CD14-positive monocyte (primary cell): ENCODE results near the gene ZGLP1. TPM values are rescaled to one million over a fixed set of nuclear protein-coding genes. Genes with fewer than 3 reads are reported as not detected.

Source experiments
- DNase-seq, 3 donors: peaks; one replicate each; pipeline ENCODE4 v3.0.0-alpha.2; 2011 to 2022
- H2AFZ ChIP-seq: 2 replicates; pipeline ENCODE4 v1.6.0; 2012; ENCODE audit warnings: mild to moderate bottlenecking, low read depth, low read length, inconsistent platforms; ENCODE audit not compliant: insufficient read depth, poor library complexity, severe bottlenecking
- H3K27ac ChIP-seq, 2 donors: 1 replicate in 1 of 2; 2 replicates in 1 of 2; pipeline ENCODE4 v1.5.1; 2012 to 2013; ENCODE audit warnings: low read length in 2 of 2, control low read depth in 1 of 2, inconsistent platforms in 1 of 2, low read depth in 1 of 2, mild to moderate bottlenecking in 1 of 2
- H3K27me3 ChIP-seq, 2 donors: one replicate each; pipeline versions ENCODE4 v1.6.0 to v1.6.1; 2011 to 2013; ENCODE audit warnings: low read length in 2 of 2; ENCODE audit not compliant: control insufficient read depth in 2 of 2, insufficient read depth in 2 of 2
- H3K36me3 ChIP-seq, 2 donors: replicated peaks in 1 of 2; 1 replicate in 1 of 2; 2 replicates in 1 of 2; pipeline versions ENCODE4 v1.5.1 to v1.6.1; 2012 to 2013; ENCODE audit warnings: low read length in 2 of 2, control low read depth in 1 of 2, inconsistent platforms in 1 of 2, mild to moderate bottlenecking in 1 of 2; ENCODE audit not compliant: insufficient read depth in 2 of 2, control insufficient read depth in 1 of 2
- H3K4me1 ChIP-seq, 2 donors: 1 replicate in 1 of 2; 2 replicates in 1 of 2; pipeline versions ENCODE4 v1.5.1 to v1.6.1; 2012 to 2013; ENCODE audit warnings: low read length in 2 of 2, control low read depth in 1 of 2, inconsistent platforms in 1 of 2, mild to moderate bottlenecking in 1 of 2, moderate library complexity in 1 of 2; ENCODE audit not compliant: insufficient read depth in 2 of 2, control insufficient read depth in 1 of 2
- H3K4me2 ChIP-seq: replicated peaks from 2 replicates; pipeline ENCODE3; 2012; ENCODE audit warnings: low read length, moderate library complexity, mild to moderate bottlenecking; ENCODE audit not compliant: poor library complexity, severe bottlenecking; ENCODE audit errors: extremely low read depth
- H3K4me3 ChIP-seq, 3 experiments: fragments of 200-600 bp in 1 of 3; sonication (generic) in 1 of 3; replicated peaks in 1 of 3; 1 replicate in 2 of 3; 2 replicates in 1 of 3; pipeline ENCODE4 v1.5.1; 2011 to 2013; ENCODE audit warnings: low read length in 3 of 3, mild to moderate bottlenecking in 3 of 3, control low read depth in 2 of 3, low read depth in 2 of 3, inconsistent platforms in 1 of 3, moderate library complexity in 1 of 3
- H3K79me2 ChIP-seq: 2 replicates; pipeline ENCODE4 v1.6.0; 2012; ENCODE audit warnings: mild to moderate bottlenecking, control low read depth, inconsistent platforms, low read length, moderate library complexity; ENCODE audit not compliant: insufficient read depth
- H3K9ac ChIP-seq: 2 replicates; pipeline ENCODE4 v1.6.0; 2017; ENCODE audit warnings: low read length, mild to moderate bottlenecking; ENCODE audit not compliant: insufficient read depth, poor library complexity, severe bottlenecking
- H3K9me3 ChIP-seq, 2 donors: replicated peaks in 1 of 2; 1 replicate in 1 of 2; 2 replicates in 1 of 2; pipeline versions ENCODE4 v1.5.1 to v1.6.1; 2012 to 2013; ENCODE audit warnings: low read length in 2 of 2, control low read depth in 1 of 2; ENCODE audit not compliant: control insufficient read depth in 1 of 2, insufficient read depth in 1 of 2
- H4K20me1 ChIP-seq: 2 replicates; pipeline ENCODE4 v1.6.0; 2012; ENCODE audit warnings: mild to moderate bottlenecking, low read length, control low read depth, moderate library complexity; ENCODE audit not compliant: insufficient read depth
- H3K27ac Mint-ChIP-seq, 7 donors: one replicate each; pipeline ENCODE4 v1.8.0; 2020; ENCODE audit warnings: mild to moderate bottlenecking in 7 of 7, mixed read lengths in 7 of 7, moderate library complexity in 6 of 7, inconsistent platforms in 2 of 7
- H3K27me3 Mint-ChIP-seq, 3 donors: one replicate each; pipeline ENCODE4 v1.8.0; 2021 to 2022; ENCODE audit warnings: low read depth in 3 of 3, mild to moderate bottlenecking in 3 of 3, mixed read lengths in 3 of 3, moderate library complexity in 3 of 3, inconsistent platforms in 1 of 3
- H3K36me3 Mint-ChIP-seq, 2 donors: one replicate each; pipeline ENCODE4 v1.8.0; 2020; ENCODE audit warnings: mixed read lengths in 2 of 2, inconsistent platforms in 1 of 2, mild to moderate bottlenecking in 1 of 2
- H3K4me1 Mint-ChIP-seq: one replicate; pipeline ENCODE4 v1.8.0; 2020; ENCODE audit warnings: mild to moderate bottlenecking, mixed read lengths
- H3K4me3 Mint-ChIP-seq, 2 donors: one replicate each; pipeline ENCODE4 v1.8.0; 2020; ENCODE audit warnings: mild to moderate bottlenecking in 2 of 2, mixed read lengths in 2 of 2, moderate library complexity in 1 of 2
- H3K9me3 Mint-ChIP-seq, 7 donors: one replicate each; pipeline ENCODE4 v1.8.0; 2020 to 2022; ENCODE audit warnings: mixed read lengths in 7 of 7, mild to moderate bottlenecking in 6 of 7, moderate library complexity in 6 of 7, inconsistent platforms in 2 of 7
- WGBS: methylation state at CpG from one replicate; pipeline ENCODE4 v1.1.5; 2013; ENCODE audit warnings: missing lambda C conversion rate; ENCODE audit not compliant: insufficient coverage; 5-methylcytosine and 5-hydroxymethylcytosine counted together
- intact Hi-C, 2 donors: fragments of 100-400 bp; cut with micrococcal nuclease; formaldehyde crosslinking; loops; one replicate each; pipeline versions ENCODE4 v1.15.0 to v1.15.1; 2023
- polyA plus RNA-seq, 3 donors: library from polyadenylated mRNA; depleted of rRNA in 1 of 3; unstranded in 2 of 3; stranded (reverse) in 1 of 3; fragments of 300-500 nt in 2 of 3; fragments of >200 nt in 1 of 3; fragmentation: Illumina TruSeq in 2 of 3; gene quantifications; 1 replicate in 2 of 3; 2 replicates in 1 of 3; pipeline ENCODE4 v1.2.3, GENCODE V29; 2012 to 2021
- TF ChIP-seq, protein P1 (sequence below): fragments of 200-600 bp; IDR thresholded peaks from one replicate; pipeline ENCODE4 v1.8.0; 2022; ENCODE audit warnings: antibody characterized with exemption, mild to moderate bottlenecking

ZGLP1 gene
- polyA plus RNA-seq, 3 donors = 3.5 to 11.7 (median 9.4) TPM

DNA sequence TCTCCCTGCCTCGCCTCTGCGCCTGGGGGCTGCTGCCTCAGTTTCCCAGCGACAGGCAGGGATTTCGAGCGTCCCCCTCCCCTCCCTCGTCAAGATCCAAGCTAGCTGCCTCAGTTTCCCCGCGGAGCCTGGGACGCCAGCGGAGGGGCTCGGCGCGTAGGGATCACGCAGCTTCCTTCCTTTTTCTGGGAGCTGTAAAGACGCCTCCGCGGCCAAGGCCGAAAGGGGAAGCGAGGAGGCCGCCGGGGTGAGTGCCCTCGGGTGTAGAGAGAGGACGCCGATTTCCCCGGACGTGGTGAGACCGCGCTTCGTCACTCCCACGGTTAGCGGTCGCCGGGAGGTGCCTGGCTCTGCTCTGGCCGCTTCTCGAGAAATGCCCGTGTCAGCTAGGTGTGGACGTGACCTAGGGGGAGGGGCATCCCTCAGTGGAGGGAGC is 39.4 kb downstream of the ZGLP1 start:
- H4K20me1 ChIP-seq = peaks cover 42% of the 10 kb centered on the region
- 0% methylated on average over 34 of the region's 37 CpGs for WGBS
- peaks cover 11 to 14% of the 10 kb centered on the region in 2 donors for H3K36me3 ChIP-seq
- H3K4me1 ChIP-seq = peaks cover 42 to 55% of the 10 kb centered on the region in 2 donors
- H2AFZ ChIP-seq = peak overlapping the region; percentile 73
- H3K27ac Mint-ChIP-seq = peak overlapping the region; percentile 97 to 99 (median 98)
- H3K4me3 ChIP-seq = peak overlapping the region; percentile 75 to 96 (median 76)
- peak; percentile 93 to 97 (median 96) for DNase-seq
- H3K79me2 ChIP-seq = peaks cover 30% of the 10 kb centered on the region
- peaks cover 18 to 35% of the 10 kb centered on the region in 2 donors for H3K36me3 Mint-ChIP-seq
- peaks cover 2 to 4% (median 3%) of the 10 kb centered on the region in 3 donors for H3K27me3 Mint-ChIP-seq
- no peaks in the 10 kb centered on the region for H3K27me3 ChIP-seq
- peak overlapping the region; percentile 92 for H3K9ac ChIP-seq
- H3K9me3 Mint-ChIP-seq = peaks cover 0 to 2% (median 0%) of the 10 kb centered on the region in 7 donors
- TF ChIP-seq, protein P1, sequence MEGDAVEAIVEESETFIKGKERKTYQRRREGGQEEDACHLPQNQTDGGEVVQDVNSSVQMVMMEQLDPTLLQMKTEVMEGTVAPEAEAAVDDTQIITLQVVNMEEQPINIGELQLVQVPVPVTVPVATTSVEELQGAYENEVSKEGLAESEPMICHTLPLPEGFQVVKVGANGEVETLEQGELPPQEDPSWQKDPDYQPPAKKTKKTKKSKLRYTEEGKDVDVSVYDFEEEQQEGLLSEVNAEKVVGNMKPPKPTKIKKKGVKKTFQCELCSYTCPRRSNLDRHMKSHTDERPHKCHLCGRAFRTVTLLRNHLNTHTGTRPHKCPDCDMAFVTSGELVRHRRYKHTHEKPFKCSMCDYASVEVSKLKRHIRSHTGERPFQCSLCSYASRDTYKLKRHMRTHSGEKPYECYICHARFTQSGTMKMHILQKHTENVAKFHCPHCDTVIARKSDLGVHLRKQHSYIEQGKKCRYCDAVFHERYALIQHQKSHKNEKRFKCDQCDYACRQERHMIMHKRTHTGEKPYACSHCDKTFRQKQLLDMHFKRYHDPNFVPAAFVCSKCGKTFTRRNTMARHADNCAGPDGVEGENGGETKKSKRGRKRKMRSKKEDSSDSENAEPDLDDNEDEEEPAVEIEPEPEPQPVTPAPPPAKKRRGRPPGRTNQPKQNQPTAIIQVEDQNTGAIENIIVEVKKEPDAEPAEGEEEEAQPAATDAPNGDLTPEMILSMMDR = no peak
- H3K4me1 Mint-ChIP-seq = peaks cover 41% of the 10 kb centered on the region
- no peaks in the 10 kb centered on the region for H3K9me3 ChIP-seq
- H3K4me3 Mint-ChIP-seq = peak overlapping the region; percentile 88 to 93
- peak overlapping the region; percentile 89 for H3K4me2 ChIP-seq
- peak overlapping the region; percentile 95 to 96 for H3K27ac ChIP-seq
- intact Hi-C loops = loop anchor here (2.0 to 5.0 kb wide), 3 partner anchors 62 to 111 kb away; partner anchors contain the start of genes RAVER1 (in 2 of the 2) and TYK2 (in 1 of the 2)

DNA sequence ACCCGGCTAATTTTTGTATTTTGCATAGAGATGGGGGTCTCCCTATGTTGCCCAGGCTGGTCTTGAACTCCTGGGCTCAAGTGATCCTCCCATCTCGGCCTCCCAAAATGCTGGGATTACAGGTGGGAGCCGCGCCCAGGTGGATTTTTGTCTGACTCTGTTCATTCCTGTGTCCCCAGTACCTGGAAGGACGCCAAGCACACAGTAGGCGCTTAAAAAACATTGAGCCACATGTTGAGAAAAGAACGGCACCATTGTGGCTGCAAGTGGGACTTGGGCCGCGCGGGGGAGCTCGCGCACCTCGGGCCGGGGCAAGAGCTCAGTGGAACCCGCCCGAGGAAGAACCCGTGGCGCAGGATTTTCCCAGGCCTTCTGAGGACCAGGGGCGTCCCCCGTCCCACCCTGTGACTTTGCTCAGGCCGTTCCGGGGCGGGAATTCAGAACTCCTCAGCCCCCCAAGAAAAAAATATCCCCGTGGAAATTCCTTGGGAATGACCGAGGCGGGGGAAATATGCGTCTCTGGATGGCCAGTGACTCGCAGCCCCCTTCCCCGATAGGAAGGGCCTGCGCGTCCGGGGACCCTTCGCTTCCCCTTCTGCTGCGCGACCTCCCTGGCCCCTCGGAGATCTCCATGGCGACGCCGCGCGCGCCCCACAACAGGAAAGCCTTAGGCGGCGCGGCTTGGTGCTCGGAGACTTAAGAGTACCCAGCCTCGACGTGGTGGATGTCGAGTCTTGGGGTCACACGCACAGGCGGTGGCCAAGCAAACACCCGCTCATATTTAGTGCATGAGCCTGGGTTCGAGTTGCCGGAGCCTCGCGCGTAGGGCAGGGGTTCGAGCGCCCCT is 40.1 kb downstream of the ZGLP1 start:
- peak overlapping the region; percentile 89 for H3K4me2 ChIP-seq
- H4K20me1 ChIP-seq = peaks cover 36% of the 10 kb centered on the region
- H3K27me3 ChIP-seq = no peaks in the 10 kb centered on the region
- H3K79me2 ChIP-seq = peaks cover 30% of the 10 kb centered on the region
- H3K36me3 ChIP-seq = peaks cover 5 to 8% of the 10 kb centered on the region in 2 donors
- intact Hi-C loops = loop anchor here (1.0 to 5.0 kb wide), 4 partner anchors 63 to 120 kb away; partner anchors contain the start of genes RAVER1 (in 2 of the 2) and TYK2 (in 1 of the 2)
- WGBS = under 1% methylated on average over 58 of the region's 59 CpGs
- H3K9me3 Mint-ChIP-seq = peaks cover 0 to 2% (median 0%) of the 10 kb centered on the region in 7 donors
- peak overlapping the region; percentile 75 to 96 (median 76) for H3K4me3 ChIP-seq
- peaks cover 11 to 28% of the 10 kb centered on the region in 2 donors for H3K36me3 Mint-ChIP-seq
- H3K27me3 Mint-ChIP-seq = peaks cover 2 to 4% (median 3%) of the 10 kb centered on the region in 3 donors
- H3K9me3 ChIP-seq = no peaks in the 10 kb centered on the region
- H3K4me1 Mint-ChIP-seq = peaks cover 38% of the 10 kb centered on the region
- peak; percentile 84 to 97 (median 85) for DNase-seq
- peaks cover 42 to 51% of the 10 kb centered on the region in 2 donors for H3K4me1 ChIP-seq
- H2AFZ ChIP-seq = peak overlapping the region; percentile 73
- peak overlapping the region; percentile 97 to 99 (median 98) for H3K27ac Mint-ChIP-seq
- H3K27ac ChIP-seq = peak overlapping the region; percentile 95 to 96
- TF ChIP-seq, protein P1 = peak; percentile 98
- peak overlapping the region; percentile 92 for H3K9ac ChIP-seq
- H3K4me3 Mint-ChIP-seq = peak overlapping the region; percentile 88 to 93
